Measurements from ENCODE around the gene MID1. TPM values are rescaled to one million over a fixed set of nuclear protein-coding genes. Genes with fewer than 3 reads are reported as not detected.

The MID1 gene
- total RNA-seq, 4 donors from 2014 or later = 19.6 to 40.4 (median 29.9) TPM

GRCh38 chrX:10470009-10470408 lies 150.4 kb downstream of the MID1 start:
- no peak for TF ChIP-seq POLR2A (IDR thresholded peaks at IDR 0.05)
- TF ChIP-seq CTCF (IDR thresholded peaks at IDR 0.05) = no peak
- Histone ChIP-seq H3K27me3 (no peaks in the 10 kb centered on the region), H3K9me3 (no peaks in the 10 kb centered on the region), H3K27ac (no peak overlapping the region), H3K4me3 (no peak overlapping the region), H3K36me3 (no peaks in the 10 kb centered on the region), H3K4me1 (no peaks in the 10 kb centered on the region)
- no peak for DNase-seq

GRCh38 chrX:10467793-10468192 lies 152.6 kb downstream of the MID1 start:
- Histone ChIP-seq H3K4me3 (no peak overlapping the region), H3K27ac (no peak overlapping the region), H3K27me3 (no peaks in the 10 kb centered on the region), H3K9me3 (no peaks in the 10 kb centered on the region), H3K4me1 (no peaks in the 10 kb centered on the region), H3K36me3 (no peaks in the 10 kb centered on the region)
- TF ChIP-seq CTCF (IDR thresholded peaks at IDR 0.05) = no peak
- no peak for TF ChIP-seq POLR2A (IDR thresholded peaks at IDR 0.05)
- no peak for DNase-seq

GRCh38 chrX:10465254-10465653 lies 155.1 kb downstream of the MID1 start:
- Histone ChIP-seq H3K36me3 (no peaks in the 10 kb centered on the region), H3K4me1 (no peaks in the 10 kb centered on the region), H3K27me3 (no peaks in the 10 kb centered on the region), H3K9me3 (no peaks in the 10 kb centered on the region), H3K27ac (no peak overlapping the region), H3K4me3 (no peak overlapping the region)
- DNase-seq = no peak
- no peak for TF ChIP-seq POLR2A (IDR thresholded peaks at IDR 0.05)
- no peak for TF ChIP-seq CTCF (IDR thresholded peaks at IDR 0.05)

DNA sequence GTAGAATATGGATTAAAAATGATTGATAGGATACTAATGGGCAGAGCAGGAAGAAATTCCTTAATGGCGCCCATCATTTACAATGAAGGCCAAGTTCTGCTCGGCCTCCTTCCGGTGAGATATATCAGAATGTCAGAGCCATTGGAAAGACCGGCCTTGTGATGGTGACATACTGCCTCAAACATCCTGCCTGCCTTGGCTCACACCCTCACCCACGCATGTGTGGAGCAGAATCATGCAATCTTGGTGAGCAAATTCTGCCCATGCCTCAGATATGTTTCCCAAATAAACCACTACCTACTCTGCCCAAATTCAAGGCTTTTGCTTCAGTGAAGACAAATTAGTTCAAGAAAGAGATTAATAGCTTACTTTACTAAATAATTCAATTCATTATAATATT lies 163.3 kb downstream of the MID1 start:
- Histone ChIP-seq H3K4me1 (no peaks in the 10 kb centered on the region), H3K27ac (no peak overlapping the region), H3K27me3 (no peaks in the 10 kb centered on the region), H3K9me3 (no peaks in the 10 kb centered on the region), H3K36me3 (peaks cover 0 to 4% (median 0%) of the 10 kb centered on the region in 3 donors), H3K4me3 (no peak overlapping the region)
- no peak for DNase-seq
- TF ChIP-seq CTCF (IDR thresholded peaks at IDR 0.05) = no peak
- TF ChIP-seq POLR2A (IDR thresholded peaks at IDR 0.05) = no peak

- DNase-seq = no peak
- Histone ChIP-seq H3K36me3 (peaks cover 0 to 11% (median 0%) of the 10 kb centered on the region in 3 donors), H3K9me3 (no peaks in the 10 kb centered on the region), H3K4me3 (no peak overlapping the region), H3K27me3 (no peaks in the 10 kb centered on the region), H3K27ac (no peak overlapping the region), H3K4me1 (no peaks in the 10 kb centered on the region)
- TF ChIP-seq POLR2A (IDR thresholded peaks at IDR 0.05) = no peak
- TF ChIP-seq CTCF (IDR thresholded peaks at IDR 0.05) = no peak
Measured at GRCh38 chrX:10453945-10454344, 166.4 kb downstream of the MID1 start.

- Histone ChIP-seq H3K4me3 (no peak overlapping the region), H3K4me1 (no peaks in the 10 kb centered on the region), H3K9me3 (no peaks in the 10 kb centered on the region), H3K27me3 (no peaks in the 10 kb centered on the region), H3K27ac (no peak overlapping the region), H3K36me3 (peaks cover 0 to 11% (median 0%) of the 10 kb centered on the region in 3 donors)
- no peak for TF ChIP-seq POLR2A (IDR thresholded peaks at IDR 0.05)
- TF ChIP-seq CTCF (IDR thresholded peaks at IDR 0.05) = no peak
- DNase-seq = no peak
Measured at GRCh38 chrX:10450959-10451355, 169.4 kb downstream of the MID1 start.

All from Peyer's patch (tissue), 4 donors.